Activated naive CD4-positive, alpha-beta T cell treated with Interleukin-2 at 50 U/mL for 16 hours (primary cell): ENCODE results near the gene WNT11.

Experiments used
- DNase-seq: peaks from one replicate; pipeline ENCODE4 v3.0.0-alpha.2; 2020

Gene WNT11

DNA sequence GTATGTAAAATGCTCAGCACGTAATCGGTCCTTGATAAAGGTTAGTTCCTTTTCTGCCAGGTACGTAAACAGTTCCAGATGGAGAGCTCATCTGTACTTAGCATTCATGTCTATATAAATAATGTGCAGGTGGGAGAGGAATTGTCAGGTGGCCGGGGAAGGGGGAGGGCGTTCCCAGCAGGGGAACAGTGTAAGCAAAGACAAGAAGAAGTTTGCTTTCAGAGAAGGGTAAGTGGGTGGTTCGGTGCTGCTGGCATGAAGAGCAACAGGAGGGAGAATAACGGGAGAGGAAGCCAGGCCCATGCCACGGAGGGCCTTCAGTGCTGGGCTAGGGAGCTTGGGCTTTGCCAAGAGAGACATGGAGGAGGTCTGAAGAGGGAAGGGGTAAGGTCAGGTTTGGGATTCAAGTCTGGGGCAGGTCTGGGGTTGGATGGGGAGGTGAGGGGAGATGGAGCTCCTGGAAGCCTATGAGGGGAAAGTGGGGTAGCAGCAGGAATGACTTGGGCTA is 11.4 kb upstream of the WNT11 start:
- DNase-seq: no peak

DNA sequence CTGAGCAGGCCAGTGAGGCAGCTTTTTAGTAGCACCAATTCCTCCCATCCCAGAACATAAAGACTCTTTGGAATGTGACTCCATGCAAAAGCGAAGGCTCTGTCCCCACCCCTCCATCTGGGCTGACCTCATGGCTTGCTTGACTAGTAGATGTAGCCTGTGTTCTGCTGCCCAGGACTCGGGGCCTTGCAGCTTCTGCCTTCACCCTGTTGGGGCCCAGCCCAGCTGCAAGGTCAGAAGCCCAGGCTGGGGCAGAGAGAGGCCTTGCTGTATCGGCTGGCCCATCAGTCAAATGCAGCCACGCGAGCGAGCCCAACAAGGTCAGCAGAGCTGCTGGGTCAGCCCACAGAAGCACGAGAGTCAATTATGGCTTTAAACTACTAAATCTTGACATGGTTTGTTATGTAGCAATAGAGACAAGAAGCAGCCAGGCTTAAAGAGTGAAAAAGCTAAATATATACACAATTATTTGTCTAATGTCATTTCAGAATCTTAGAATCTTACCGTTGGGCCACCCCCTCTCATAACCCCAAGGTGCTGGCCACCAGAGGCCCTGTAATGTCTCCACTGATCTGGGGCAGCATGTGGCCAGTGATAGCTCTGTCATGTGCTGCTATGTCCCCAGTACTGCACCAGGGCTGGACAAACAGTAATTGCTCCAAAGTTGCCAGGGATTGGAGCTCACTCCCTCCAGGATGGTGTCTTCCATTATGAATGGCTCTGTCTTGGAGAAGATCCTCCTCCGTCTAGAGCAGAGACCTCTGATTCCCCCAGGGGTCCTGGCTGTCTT is 10.4 kb upstream of the WNT11 start:
- no peak for DNase-seq

DNA sequence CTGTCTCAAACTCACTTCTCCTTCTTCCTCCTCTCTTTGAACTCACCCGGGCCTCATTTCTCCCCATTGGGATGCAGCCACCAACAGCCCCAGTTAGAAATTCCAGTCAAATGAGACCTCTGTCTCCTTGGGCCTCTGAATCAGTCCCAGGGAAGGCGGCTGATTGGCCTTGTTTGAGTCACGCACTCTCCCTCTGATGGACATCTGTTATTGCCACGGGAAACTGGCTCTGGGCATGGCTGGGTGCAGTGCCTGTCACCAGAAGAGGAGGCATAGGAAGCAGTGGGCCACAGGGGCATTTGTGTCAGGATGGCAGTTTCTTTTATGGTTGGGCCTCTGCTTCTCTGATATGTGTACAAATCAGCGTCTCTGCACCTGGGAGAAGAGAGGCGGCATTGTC is 9.6 kb upstream of the WNT11 start:
- DNase-seq: no peak

DNA sequence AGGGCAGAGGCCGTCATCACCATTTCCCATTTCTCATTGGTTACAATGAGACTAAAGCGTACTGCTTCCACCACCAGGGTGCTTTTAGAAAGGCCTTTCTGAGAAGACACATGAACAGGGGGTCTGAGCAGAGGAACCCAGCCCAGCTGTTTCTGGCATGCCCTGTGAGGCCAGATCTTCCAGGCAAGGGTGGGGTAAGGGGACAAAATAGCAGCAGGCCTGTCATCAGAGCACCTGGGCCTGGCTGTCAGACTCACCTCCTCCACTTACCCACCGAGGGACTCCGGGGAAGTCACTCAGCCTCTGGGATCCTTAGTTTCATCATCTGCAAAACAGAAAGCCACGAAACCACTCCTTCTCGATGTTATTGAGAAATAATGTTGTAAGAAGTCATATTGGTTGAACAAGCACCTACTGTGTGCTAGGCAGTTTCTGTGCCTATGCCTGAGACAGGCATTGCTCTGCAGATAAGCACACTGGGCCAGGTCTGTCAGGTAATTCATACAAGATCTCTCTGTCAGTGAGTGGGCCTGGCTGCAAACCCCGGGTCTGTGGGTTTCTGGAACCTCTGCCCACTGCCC is 8.8 kb upstream of the WNT11 start:
- DNase-seq: no peak

DNA sequence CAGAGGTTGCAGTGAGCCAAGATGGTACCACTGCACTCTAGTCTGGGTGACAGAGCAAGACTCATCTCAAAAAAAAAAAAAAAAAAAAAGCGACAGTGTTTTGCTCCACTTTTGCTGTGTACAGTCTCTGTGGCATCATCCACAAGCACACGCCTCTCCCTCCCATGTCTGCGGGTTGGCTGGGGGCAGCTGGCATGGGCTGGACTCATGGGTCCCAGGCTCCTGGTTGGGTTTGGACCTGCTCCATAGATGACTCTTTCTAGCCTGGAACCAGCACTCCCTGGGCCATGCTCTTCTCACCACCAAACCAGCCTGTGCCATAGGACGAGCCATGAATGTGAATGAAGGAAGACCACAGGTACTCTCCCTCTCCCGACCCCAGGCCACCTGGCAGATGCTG is 7.9 kb upstream of the WNT11 start:
- DNase-seq: no peak

DNA sequence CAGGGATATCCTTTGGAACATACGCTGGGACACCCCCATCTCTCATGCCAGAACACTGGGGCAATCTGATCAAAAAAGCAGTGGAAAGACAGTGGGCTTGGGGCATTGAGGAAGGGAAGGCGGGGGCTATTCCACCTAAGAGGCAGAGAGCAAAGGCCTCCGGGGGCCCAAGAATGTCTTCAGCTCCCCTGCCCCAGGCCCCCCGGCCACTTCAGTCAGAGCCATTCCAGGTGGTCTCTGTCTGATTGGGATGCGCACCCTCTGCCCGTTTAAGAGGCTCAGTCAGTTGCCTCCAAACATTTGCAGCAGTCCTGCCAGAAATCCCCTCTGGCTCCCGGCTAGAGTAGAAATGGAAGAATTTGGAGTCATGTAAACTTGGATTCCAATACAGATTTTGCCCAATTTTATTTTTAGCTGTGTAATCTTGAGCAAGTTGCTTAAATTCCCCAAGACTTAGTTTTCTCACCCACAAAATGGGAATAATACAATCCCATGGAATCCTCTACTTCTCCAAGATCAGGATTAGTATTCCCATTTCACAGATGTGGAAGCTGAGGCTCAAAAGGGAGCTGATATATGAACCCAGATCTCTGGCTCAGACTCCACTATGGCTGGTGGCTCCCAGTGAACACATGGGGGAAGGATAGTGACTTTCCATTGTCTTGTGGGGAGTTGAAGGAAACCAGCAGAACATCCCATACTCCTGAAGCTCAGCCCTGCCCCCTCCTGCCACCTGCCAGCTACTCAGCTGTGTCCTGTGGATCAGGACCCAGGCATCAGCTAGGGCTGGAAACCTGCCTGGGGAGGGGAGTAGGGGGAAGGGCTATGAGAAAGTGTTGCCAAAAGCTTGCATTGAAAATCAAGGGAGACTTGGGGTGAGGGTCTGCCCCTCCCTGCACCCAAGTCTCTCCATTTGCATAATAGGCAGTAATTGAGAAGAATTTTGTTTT is 6.1 kb upstream of the WNT11 start:
- no peak for DNase-seq

DNA sequence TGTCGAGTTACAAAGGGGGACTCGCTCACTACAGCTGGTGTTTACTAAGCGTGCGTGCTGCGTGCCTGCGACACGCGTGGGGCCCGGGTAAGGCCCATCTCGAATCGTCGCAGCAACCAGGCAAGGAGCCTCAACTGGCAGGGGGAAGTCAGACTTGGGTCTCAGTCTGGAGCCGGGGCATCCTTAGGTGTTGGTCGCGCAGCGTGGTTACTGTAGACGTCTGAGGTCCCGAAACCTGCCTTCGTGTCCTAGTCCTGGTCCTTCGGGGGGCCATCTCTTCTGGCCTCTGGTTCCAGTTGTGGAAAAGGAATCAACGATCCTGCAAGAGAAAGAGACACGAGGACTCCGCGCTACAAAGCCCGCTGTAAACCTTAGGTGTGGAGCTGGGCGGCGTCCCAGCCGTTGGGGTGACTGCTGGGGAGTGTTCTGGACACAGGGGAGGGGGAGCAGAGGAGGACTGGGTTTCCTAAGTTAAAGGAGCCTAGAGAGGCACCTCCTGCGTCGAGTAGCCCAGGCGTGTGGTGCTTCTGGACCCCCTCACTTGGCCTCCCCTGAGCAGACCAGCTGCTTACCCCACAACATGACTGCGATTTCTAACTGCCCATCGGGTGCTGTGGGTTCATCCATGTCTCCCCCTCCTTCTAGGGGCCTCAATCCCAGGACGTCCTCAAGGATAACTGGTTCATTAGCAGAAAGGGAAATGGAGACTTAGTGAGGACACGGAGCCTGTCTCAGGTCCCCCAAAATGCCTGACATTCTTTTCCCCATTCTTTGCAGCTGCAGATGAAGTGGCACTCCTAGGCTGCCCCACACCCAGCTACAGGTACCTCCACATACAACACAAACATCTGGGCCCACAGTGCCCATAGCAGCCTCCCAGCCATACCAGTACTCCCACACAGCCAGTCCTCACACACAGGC is 4.9 kb upstream of the WNT11 start:
- no peak for DNase-seq

DNA sequence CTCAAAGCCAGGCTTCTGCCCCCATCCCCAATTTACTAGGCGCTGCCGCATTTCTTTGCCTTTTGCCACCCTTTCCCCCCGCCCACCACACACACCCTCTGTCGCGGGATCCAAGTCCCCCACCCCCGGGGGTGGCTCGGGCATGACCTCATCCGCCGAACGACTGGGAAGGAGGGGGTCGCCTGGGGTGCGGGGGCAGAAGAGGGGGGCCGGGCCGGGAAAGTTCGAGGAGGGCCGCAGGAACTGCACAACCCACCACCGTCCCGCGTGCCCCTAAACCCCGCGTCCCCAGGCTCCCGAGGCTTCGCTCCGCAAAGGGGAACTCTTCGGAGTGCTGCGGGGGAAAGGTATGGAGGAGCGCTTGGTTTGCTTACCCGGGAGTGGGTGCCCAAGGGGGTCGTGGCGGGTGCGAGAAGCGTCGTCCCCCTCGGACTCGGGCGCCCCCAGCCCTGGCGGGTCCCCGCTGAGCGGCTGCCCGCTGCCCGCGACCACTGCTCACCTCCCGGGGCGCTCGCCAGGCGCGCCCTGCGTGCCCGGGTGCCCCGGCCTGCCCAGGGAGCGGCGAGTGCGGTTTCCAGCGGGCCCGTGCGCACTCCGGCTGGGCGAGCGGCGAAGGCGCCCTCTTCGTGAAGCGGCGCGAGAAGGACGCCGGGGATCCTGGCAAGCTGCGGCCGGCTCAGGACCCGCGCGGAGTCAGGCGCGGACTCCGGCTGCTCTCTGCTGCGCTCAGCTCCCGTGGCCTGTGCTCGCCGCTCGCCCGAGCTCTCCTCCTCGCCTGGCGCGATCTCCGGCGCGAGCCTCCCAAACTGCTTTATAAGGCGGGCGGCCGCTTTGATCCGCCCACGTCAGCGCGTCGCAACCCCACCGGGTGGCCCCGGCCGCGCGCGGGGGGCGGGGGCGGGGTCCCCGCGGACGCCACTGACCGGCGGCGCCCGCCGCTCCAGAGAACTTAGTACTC is 4.0 kb upstream of the WNT11 start:
- peak; percentile 15 for DNase-seq

DNA sequence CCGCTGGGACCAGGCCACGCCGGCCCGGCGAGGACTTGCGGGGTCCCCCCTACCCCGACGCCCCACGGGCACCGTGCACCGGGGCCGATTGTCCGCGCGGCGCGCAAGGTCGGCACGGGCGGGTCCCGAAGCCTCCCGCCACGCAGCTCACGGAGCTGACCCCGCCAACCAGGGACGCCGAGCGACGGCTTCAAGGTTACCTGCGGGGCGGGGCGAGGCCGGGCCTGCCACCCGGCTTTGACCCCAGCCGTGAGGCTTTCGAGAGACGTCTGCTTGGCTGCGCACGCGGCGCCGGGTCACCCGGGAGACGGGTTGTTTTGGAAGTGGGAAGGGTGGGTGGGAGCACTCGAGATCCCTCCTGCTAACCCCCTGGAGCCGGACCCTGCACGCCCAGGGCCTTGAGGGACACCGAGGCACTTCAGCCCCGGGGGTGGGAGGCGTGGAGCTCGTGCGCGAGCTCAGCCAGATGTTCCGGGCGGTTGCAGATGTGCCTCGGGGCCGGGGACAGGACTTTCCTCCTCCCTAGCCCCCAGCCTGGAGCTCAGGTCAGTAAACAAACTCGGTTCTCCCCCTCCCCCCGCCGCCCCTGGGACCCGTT is 3.2 kb upstream of the WNT11 start:
- peak; percentile 33 for DNase-seq

DNA sequence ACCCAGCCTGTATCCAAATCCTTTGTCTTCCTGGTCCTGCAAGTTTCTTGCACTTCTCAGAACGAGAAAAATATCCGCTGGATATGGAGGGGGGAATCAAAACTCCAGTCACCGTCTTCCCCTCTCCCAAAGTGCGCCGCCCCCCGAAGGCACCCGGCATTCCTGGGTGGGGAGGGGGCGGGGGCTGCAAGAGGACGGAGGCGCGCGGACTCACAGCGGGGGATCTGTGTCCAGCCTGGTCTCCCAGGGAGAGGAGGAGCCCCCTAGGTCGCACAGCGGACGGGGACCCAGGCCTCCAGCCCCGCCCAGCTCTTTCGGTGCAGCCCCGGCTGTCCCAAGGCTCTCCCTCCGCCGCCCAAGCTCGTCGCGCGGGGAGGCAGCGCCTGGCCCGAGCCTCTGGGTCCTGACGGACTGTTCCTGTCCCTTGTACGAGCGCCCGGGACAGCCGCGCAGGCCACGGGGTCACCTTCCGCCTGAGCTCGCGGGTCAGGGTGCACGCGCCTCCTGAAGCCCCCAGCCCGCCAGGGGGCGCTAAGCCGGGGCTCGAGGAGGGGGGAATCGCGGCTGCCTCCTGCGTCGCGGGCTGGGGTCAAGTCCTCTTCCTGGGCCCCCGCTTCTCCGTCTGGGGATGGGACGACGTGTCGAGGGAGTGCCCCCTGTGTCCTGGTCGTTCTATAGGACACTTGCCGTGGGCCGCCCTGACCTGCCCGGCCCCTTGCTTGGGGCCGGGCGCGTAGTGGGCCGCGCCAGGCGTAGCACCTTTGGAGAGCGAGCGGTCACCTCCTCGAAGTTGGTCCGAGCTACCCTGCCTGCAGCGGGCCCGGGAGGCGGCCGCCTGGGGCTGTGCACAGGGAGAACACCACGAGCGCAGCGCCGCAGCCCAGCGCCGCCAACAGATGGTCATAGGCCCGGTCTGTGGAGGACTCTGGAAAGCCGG is 2.4 kb upstream of the WNT11 start:
- peak; percentile 81 for DNase-seq

DNA sequence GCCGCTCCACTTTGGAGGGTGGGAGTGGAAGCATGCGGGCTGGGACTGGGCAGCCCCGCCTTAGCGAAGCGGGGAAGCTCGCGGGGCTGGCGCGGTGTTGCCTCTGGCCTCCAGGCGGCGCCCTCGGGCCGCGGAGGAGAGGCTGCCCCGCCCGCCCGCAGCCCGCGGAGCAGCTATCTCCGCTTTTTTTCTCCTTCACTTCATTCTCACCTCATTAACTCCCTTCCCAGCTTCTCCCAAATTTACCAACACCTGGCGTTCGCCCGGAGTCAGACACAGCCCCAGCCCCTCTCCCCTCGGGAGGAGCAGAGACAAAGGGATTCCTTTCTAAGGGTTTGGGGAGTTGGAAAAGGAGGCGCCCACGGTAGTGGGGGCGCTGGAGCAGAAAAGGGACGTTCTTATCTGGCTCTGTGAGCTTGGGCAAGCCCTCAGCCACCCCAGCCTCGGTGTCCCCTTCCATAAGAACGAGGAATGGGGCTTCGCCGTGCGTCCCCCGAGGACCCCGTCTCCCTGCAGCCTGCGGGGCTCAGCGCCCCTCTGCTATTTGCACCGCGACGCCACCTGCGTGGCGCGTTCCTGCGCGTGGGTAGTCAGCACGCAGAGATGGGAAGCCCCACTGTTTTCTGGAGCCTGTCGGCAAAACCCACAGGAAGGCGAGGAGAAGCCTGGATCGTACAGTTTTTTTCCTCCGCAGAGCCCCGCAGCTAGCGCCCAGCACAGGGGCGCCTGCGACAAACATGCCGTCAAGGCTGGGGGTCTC is 1.5 kb upstream of the WNT11 start:
- peak; percentile 82 for DNase-seq

DNA sequence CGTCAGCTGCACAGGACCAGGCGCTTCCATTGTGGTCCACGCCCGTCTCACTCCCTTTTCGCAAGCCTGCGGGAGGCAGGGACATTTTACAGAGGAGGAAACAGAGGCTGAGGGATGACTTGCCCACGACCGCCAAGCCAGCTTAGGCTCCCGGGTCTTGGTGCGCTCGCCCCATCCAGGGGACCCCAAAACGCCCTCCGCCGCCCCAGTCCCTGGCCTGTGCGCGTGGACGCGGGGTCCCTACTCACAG is 300 bp downstream of the WNT11 start:
- DNase-seq: no peak

DNA sequence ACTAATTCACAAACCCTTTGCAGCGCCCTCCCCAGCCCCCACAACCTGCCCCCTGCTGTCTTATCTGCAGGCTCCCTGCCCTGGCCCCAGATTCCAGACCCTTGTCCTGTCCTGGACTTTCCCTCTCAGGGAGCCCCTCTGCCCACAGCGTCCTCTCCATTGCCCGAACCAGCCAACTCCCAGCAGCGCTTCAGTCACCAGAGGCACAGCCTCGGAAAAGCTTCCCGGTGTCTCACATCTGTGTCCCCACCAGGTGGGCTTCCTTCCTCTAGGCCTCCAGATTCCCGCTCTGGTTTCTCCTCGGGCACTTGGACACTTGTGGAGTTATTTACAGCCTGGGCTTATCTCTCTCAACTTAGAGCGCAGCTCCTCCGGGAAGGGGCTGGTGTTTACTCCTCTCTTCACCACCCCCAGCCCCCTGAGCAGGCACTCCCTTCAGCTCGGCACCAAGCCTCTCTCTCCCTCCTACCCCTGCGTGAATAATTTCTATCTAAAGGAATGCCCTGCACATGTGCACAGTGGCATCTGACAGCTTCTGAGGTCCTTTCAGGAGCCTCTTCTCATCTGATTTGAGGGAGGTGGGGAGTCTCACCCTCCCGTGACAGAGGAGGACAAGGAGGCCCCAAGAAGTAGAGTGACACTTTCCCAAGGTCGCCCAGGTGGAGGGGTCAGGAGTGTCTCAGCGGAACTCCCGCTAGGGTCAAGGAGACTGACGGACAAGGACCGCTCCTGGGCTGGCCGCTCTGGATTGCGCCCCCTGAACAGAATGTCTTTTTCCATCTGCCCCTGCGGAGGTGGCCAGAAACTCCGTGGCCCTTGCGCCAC is 838 bp downstream of the WNT11 start:
- DNase-seq: no peak

DNA sequence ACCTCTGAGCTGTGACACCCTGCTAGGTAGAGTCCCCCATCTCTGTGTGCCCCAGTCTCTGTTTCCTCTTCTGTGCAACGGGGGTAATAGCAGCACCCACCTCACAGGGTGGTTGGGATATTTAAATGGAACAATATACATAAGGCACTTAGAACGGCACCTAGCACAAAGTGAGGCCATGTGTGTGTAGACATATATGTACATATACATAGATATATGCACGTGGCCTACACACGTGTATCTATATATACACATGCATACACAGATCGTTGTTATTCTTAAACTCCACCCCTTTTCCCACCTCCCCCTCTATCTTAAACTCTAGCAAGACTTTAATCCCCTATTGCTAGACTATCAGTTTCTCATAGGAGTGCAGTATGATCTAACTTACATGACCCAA is 2.4 kb downstream of the WNT11 start:
- no peak for DNase-seq

DNA sequence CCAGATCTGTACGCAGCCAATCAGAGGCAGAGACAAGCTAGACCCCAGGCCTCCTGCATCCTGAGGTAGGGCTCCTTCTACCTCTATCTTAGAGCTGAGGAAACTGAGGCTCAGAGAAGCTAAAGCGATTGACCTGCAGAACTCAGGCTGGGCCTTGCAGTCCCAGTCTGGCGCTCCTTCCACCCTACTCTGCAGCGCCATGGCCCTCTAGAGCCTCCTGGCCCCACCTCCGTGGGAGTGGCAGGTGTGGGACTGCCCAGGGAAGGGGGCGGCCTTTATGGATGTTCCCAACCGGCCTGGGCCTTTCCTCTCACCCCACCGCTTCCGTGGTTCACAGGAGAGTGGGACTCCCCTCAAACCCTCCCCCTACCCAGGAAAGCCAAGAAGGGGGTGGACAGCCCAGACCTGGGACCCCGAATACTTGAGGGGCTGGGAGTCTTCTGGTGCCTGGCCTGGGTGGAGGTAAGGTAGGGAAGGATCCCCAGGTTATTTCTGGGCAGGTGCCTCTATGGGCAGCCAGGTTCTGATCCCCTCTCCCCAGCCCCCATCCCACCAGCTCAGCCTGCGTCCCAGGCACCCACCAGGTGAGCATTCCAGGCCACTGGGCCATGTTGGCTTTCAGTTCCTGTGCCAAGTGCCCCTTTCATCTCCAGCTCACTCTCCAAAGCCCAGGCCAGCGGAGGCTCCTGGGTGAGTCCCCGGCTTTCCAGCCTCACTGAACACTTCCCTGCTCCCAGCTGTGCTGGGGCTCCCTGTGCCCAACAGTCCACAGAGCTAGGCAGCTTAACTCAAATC is 3.0 kb downstream of the WNT11 start:
- no peak for DNase-seq

DNA sequence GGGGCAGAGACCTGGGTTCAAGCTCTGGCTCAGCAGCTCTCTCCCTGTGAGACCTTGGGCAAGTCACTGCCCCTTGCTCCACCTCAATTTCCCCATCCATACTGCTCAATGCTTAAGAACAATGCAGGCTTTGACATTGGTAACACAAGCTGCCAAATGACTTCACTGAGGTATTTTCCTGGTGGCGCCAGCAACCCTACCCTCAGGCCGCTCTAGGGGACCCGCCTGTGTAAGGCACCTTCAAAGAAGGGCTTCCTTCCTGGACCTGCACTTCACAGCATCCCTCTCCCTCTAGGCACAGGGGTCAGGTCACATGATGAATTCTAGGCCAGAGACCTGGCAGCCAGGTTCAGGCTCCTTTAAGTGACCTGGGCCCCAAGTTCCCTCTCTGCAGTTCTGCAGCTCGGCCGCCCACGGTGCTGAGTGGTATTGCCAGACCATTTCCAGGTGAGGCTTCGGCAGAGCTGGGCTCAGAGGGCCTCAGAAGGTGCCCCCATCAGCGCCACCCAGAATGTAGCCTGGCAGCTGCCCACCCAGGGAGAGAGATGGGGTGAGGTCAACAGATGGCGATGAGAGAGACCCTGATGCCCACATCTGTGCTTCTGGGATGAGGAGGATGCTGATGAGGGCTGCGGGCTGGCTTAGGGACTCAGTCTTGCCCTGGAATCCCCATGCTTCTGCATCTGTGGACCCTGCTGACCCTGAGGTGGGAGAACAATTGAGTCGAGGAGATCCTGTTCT is 4.5 kb downstream of the WNT11 start:
- DNase-seq: no peak

DNA sequence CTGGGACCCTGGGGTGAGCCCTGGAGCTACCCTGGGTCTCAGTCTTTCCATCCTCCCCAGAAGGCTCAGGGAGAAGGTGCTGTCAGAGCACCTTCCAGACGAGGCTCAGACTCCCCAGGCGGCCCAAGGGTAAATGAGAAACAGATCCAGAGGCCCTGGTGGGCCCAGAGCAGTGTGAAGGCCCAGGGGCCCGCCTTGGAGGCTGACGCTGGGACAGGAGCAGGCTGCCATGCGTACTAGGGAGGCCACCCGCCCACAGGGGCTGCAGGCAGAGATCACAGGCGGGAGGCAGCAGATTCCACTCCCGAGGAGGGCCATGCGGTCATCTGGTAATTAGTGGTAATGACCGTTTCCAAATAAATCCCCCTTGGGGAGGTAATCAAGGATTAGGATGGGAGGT is 5.2 kb downstream of the WNT11 start:
- DNase-seq: no peak
